IPS-NIHi11 (cell line): ENCODE measurements around the gene ZNF776.
"Not testable (repeated sequence)": the region's sequence is repeated elsewhere in the genome, so short reads cannot be mapped to it uniquely, and the experiment has no call there.

Source experiments
- DNase-seq: peaks from one replicate; pipeline ENCODE4 v3.0.0; 2012; ENCODE audit warnings: mixed read lengths, low spot score

ZNF776 gene

DNA sequence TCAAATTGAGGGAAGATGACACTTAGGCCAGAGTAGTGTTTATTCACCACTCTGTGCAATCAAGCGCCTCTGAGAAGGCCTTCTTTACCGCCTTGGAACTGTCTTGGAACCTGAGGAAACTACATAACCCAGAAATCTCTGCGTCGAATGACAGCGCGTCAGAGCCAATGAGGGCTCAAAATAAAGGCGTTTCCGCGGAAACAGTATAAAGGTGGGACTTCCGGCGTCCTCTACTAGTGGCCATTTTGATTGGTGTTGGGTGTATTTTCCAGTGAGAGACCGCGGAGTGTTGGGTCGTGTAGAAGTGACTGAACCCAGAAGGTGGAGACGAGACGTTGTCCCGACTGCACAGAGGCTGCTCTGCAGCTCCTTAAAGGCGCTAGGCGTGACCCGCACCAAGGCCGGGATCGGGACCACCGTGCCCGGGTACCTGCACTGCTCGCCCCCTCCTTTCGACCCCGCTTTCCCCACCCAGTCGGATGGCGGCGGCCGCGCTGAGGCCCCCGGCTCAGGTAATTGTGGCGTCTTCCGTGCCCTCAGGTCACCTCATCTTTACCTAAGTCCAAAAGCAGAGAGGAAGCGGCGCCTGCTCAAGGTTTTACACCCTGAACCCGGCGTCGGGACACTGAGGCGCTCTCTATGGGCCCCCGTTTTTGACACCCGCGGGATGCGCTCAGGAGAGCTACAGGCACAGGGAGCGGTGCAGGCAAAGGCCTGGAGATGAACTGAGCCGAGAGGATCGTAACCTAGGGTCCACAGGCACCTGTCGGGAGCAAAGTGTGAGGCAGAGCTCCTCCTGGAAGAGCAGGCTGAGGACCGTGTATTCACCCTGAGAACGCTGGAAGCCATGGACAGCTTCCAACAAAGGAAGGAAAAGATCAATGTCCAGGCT lies at the start of gene ZNF776:
TSS of gene ZNF776 (plus strand) at position 236 of the 892 bp plus-strand sequence. CDS start at position 480, 244 bp downstream.
- peak; percentile 93 for DNase-seq

DNA sequence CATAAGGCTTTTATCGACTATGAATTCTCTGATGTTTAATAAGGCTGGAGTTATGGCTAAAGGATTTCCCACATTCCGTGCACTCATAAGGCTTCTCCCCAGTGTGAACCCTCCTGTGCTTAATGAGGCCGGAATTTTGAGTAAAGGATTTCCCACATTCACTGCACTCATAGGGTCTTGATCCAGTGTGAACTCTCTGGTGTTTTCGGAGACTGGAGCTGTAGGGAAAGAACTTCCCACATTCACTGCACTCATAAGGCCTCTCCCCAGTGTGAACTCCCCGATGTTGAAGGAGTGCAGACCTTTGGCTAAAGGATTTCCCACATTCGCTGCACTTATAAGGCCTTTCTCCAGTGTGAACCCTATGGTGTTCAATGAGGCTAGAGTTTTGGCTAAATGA lies 45.0 kb upstream of the ZNF776 start:
- DNase-seq, result no peak

DNA sequence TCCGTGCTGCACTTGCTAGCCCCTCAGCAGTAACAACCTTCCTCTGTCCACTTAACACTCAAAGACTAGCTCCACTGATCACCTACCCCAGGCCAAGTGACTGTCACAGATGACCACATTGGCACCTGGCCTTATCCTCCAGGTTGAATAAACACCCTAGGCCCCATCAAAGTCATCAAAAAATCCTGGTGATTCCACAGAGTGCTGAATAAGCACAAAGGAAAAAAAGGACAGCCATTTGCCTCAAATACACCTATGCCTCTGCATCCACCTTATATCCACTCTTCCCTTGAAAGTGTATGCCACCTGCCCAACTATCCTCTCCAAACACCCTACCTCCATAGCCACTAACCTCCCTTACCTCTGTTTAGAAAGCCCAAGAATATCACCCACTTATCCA lies 40.3 kb upstream of the ZNF776 start:
- DNase-seq, result no peak

DNA sequence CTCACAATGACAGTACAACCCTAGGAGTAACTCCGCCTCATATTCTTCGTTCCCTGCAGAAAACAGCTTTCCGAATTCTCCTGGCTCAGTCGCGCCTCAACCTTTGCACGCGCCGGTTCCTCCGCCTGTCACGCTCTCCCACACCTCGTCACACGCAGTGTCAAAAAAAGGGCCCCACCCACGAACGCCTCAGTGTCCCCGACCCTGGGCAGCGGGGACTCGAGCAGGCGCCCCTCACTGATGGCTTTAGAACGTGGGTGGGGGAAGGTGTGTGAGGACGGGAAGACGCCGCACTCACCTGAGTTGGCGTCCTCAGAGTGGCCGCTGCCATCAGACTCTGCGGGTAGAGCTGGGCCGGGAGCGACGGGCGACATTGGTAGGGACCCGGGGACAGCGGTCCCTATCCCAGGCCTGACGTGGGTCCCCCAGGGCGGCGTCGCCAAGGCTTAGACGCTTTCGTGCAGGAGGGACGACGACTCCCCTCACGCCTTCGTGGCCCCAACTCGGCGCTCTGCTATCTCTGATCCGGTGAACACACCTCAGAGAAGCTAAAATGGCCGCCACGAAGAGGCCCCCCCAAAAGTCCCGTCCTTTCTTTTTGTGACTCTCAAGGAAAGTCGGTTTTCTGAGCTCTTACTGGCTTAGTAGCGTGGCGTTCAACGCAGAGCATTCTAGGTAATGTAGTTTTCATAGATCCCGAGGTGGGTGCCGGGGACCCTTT lies 37.8 kb upstream of the ZNF776 start, which contains the start of gene ZNF154:
TSS of gene ZNF154 (minus strand) at position 564 of the 721 bp plus-strand sequence. CDS start at position 331, 233 bp downstream.
- DNase-seq, result peak; percentile 91

DNA sequence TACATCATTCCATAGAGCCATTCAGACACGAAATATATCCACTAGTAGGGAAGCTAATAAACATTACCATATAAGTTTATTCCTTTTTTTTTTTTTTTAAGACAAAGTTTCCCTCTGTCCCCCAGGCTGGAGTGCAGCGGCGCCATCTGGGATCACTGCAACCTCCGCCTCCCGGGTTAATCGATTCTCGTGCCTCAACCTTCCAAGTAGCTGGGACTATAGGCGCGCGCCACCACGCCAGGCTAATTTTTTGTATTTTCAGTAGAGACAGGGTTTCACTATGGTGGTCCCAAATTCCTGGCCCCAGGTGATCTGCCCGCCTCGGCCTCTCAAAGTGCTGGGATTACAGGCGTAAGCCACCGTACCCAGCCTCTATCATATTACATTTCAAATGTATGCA lies 37.0 kb upstream of the ZNF776 start:
- no peak for DNase-seq

DNA sequence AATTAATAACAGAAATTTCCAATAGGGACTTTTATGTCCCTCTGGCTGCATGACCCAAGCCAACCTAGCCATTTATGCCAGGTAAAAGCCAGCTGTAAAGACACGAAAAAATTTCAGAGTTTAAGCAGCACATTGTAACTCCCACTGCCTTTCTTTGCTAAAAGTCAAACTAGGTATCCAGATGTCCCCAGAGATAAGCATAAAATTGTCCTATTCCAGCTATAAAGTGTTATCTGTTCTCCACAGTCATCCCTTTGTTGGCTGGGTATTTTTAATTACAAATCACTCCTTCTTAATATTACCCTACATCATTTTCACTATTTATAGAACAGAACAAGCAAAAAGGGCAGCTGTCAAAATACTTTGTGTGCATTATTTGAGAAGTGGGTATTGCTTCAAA lies 34.4 kb upstream of the ZNF776 start:
- DNase-seq, result no peak

DNA sequence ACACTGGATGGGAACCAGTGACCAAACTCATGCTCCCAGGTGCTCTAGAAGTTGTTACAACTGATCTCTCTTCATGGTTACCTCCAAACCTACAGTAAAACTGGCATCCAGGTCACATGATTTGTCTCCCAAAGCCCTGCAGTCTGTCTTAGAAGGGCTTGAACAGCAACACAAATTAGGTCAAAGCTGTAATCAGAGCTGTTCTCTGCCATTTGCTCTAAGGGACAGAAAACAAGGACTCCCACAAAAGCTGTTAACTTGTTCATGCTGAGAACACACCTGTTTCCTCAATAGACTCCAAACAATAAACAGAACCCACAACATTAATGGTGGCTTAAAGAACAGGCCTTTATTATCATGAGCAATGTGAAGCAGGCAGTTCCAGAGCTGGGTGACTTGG lies 27.2 kb upstream of the ZNF776 start:
- DNase-seq, result no peak

DNA sequence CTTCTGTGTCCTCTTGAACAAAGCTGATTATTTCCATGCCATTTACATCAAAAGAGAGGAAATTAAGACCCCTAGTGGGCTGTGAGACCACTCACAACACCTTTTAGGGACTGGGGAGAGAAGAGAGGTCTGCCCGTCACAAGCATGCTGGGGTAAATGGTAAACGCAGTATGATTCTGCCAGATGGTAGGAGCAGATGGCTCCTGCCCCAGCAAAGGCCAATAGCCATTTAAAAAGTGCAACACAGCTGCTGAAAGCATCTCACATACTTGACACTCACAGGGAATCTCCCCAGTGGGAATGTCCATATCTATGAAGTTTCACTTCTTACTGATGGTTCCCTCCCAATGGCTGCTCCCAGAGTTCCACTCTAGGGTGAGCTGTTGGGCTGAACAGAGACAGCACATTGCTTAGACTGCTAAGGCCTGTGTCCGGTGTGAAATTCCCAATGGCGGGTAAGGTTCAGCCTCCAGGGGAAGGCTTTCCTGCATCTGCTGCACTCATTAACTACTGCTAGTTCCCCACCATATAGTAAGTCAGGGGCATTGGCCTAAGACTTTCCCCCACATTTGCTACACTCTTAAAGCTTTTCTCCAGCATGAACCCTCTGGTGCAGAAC lies 26.6 kb upstream of the ZNF776 start:
- DNase-seq, result no peak

DNA sequence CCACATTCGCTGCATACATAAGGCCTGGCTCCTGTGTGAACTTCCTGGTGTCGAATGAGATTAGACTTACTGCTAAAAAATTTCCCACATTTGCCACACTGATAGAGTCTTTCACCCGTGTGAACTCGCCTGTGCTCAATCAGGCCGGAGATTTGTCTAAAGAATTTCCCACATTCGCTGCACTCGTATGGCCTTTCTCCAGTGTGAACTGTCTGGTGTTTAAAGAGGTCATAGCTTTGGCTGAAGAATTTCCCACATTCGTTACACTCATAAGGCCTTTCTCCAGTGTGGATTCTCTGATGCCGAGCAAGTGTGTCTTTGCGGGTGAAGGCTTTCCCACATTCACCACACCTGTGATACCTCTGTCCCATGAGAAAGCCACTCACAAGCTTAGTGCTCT lies 25.7 kb upstream of the ZNF776 start:
- DNase-seq, result no peak

DNA sequence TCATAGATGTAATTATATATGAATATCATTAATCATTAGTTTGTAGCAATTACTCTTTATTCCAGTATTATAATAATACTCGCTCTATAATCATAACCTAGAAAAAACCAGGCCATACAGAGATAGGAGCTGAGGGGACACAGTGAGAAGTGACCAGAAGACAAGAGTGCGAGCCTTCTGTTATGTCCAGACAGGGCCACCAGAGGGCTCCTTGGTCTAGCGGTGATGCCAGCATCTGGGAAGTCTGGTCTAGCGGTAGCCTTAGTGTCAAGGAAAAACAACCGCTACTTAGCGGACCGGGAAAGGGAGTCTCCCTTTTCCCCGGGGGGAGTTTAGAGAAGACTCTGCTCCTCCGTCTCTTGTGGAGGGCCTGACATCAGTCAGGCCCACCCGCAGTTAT lies 8.3 kb upstream of the ZNF776 start:
- not testable (repeated sequence) for DNase-seq

DNA sequence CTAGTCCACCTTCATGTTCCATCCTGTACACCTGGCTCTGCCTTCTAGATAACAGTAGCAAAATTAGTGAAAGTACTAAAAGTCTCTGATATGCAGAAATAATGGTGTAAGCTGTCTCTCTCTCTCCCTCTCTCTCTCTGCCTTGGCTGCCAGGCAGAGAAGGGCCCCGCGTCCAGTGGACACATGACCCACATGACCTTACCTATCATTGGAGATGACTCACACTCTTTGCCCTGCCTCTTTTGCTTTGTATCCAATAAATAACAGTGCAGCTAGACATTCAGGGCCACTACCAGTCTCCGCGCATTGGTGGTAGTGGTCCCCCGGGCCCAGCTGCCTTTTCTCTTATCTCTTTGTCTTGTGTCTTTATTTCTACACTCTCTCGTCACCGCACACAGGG lies 7.8 kb upstream of the ZNF776 start:
- not testable (repeated sequence) for DNase-seq

DNA sequence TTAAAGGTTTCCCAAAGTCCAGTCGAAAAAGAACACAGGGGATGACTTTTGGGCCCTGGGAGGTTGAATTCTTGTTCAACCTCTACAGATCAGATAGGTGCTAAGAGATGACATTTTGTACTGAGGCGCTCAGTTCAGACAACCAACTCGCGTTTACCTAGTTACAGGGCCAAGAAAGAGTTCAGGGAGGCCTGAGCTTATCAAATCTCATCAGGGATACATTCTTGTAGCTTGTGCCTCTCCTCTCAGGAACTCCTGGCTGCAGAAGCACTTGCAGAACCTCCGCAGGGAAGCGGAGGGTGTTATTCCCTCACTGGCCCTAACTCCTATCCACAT lies 825 bp downstream of the ZNF776 start:
- no peak for DNase-seq

DNA sequence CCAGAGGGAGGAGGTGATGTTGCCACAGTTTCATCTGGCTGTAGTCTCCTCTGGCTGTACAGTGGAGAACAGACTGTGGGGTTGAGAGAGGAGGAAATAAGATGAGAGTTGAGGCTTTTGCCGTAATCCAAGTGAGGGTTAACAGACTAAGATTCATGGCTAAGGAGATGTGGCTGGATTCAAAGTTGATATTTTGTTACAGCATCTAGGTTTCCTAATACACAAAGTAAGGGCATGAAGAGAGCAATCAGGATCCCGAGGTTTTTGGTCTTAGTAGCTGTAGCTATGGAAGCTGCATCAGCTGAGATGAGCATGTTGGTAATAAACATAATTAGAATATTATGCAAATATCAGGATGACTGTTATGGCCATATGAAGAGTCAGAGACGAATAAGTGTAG lies 1.4 kb downstream of the ZNF776 start:
- DNase-seq, result no peak

DNA sequence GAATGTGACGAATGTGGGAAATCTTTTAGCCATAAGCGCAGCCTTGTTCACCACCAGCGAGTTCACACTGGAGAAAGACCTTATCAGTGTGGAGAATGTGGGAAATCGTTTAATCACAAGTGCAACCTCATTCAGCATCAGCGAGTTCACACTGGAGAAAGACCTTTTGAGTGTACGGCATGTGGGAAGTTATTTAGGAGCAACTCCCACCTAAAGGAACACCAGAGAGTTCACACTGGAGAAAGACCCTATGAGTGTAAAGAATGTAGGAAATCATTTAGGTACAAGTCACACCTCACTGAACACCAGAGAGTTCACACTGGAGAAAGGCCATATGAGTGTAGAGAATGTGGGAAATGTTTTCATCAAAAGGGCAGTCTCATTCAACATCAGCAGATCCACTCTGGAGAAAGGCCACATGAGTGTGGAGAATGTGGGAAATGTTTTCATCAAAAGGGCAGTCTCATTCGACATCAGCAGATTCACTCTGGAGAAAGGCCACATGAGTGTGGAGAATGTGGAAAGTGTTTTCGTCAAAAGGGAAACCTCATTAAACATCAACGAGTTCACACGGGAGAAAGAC lies 7.6 kb downstream of the ZNF776 start:
- DNase-seq, result no peak

DNA sequence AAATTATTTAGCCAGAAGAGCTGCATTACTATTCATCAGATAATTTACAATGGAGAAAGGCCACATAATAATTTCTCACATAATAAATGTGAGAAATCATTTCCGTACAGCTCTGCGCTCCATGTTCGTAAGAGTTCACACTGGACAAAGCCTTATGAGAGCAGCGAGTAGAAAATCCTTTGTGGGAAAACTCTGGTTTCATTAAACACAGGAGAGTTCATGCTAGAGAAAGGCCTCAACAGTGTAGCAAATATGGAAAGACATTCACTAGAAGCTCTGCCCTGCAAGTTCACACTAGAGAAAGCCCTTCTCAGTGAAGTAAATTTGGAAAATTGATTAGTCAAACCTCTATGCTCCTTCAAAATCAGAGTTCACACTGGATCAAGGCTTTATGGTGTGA lies 8.4 kb downstream of the ZNF776 start:
- DNase-seq, result no peak

DNA sequence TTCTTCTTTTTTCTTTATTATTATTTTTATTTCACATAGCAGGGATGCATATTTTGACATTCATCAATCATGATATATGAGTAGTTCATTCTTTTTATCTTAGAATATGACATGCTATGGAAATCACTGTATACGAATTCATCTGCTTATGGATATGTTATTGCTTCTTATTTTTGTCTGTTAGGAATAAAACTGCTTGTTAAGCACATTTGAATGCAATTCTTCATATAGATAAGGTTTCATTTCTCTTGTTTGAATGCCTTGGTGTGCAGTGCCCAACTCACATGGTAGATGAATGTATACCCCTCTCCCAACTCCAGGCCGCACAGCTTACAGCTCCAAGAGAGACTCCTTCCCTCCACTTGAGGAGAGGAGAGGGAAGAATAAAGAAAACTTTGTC lies 11.3 kb downstream of the ZNF776 start:
- DNase-seq, result no peak

DNA sequence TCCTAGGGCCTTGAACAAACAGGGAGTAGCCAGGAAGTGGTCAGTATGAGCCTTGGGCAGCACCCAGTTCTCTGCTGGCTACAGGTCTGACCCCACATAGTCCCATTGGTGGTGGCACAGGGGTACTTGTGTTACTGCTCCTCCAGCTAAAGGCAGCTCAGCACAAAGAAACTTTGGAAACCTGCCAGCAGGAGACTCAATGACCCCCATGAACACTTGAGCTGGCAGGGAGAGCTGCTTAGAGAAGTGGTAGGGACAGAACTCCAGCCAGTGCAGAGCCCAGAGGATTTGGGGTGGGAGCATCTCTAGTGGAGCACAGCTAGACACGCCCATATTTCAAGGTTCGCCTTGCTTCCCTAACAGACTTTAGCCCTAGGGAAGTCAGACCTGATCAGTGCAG lies 12.5 kb downstream of the ZNF776 start:
- DNase-seq, result no peak

DNA sequence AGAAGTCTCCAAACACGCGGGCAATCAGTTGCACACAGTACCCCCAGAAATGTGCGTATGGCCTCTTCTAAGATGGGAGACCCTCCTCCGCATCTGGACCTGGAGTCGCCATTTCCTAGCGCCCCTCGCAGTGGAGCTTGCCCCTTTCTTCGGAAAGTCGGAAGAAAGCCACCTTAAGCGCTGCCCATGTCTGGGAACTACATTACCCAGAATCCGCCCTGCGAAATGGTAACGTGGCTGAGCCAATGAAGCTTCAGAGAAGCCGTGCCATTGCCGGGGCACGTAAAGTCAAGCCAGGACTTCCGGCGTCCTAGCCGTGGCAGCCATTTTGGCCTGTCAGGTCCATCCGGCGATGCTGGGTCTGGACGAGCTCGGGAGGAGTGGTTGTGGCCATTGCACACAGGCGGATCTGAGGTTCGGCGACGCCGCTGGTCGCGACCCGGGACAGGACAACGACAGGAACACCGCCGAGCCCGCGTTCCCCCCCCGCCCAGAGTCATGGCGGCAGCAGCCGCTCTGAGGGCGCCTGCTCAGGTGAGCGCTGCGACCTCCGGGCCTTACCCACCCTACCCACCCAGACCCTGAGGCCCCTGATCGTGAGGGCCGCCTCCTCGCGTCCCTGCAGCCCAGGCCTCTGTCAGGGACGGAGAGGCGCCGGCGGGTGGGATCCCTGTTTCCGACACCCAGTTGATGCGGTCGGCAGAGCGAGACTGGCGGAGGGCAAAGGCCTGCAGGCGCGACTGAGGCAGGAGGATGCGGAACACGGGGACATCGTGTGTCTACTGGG lies 22.9 kb downstream of the ZNF776 start, which contains the start of gene ZNF586:
TSS of gene ZNF586 (plus strand) at position 332 of the 787 bp plus-strand sequence. CDS start at position 499, 167 bp downstream.
- DNase-seq, result peak; percentile 98

DNA sequence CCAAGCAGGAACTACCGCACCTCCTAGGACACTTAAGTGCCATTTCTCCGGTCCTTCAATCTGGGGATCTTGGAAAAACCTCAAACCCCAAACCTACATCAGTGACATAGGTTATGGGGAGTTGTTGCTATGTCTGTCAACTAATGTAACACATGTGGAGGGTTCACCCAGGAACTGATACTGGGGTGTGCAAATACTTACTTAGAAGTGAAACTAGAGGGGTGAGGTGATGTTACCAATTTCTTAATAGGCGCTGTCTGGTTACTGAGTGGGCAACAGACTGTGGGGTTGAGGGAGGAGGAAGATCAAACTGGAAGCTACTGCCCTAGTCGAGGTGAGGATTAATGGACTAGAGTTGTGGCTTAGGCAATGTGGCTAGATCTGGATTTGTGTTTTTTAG lies 24.8 kb downstream of the ZNF776 start:
- DNase-seq, result no peak

DNA sequence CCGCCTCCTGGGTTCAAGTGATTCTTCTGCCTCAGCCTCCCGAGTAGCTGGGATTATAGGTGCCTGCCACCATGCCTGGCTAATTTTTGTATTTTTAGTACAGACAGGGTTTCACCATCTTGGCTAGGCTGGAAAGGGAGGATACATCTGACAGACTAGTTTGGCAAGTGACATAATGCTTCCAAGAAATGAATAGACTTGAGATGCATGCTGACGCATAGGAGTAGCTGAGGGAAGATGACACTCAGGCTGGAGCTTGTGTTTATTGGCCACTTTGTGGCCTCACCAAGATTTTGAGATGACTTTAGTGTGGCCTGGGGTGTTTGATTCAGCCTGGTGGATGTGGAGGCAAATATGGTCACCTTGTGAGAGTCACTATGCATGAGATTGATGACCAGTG lies 26.9 kb downstream of the ZNF776 start:
- no peak for DNase-seq

DNA sequence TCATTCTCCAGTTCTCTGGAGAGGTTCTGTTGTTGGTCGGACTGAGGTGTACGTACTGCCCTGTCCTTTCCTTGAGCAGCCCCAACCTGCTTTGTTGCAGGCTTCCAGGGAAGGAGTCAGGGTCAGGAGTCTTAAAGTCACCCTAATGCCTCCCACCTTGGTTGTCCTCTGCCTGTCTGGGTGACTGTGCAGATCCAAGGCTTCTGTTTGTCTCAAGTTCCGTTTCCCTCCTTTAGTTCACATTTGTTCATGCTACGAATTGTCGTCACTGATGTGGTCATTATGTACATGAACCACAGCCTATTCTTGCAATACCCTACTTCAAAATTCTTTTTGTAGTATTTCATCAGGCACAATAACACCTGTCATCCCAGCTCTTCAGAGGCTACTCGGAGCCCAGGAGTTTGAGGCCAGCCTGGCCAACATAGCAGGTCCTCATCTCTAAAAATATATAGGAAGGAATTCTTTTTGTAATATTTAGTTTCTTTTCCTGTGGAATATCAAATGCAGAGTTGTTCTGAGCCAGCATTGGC lies 30.2 kb downstream of the ZNF776 start:
- DNase-seq, result no peak
